Nephron (organoid): ENCODE data around the gene TUBGCP6.

Experiments used
- H3K27ac Mint-ChIP-seq, 3 experiments: 2 replicates each; pipeline ENCODE4 v1.8.0; 2020; ENCODE audit warnings: mixed read lengths in 3 of 3, mild to moderate bottlenecking in 2 of 3, moderate library complexity in 1 of 3
- H3K27me3 Mint-ChIP-seq: 2 replicates; pipeline ENCODE4 v1.8.0; 2021; ENCODE audit warnings: low read depth, mild to moderate bottlenecking, moderate library complexity, mixed read lengths
- H3K36me3 Mint-ChIP-seq: 2 replicates; pipeline ENCODE4 v1.8.0; 2020; ENCODE audit warnings: low read depth, mixed read lengths
- H3K4me1 Mint-ChIP-seq: 2 replicates; pipeline ENCODE4 v1.8.0; 2020; ENCODE audit warnings: mixed read lengths
- H3K4me3 Mint-ChIP-seq, 3 experiments: 2 replicates each; pipeline ENCODE4 v1.8.0; 2020; ENCODE audit warnings: mild to moderate bottlenecking in 3 of 3, mixed read lengths in 3 of 3, moderate library complexity in 2 of 3
- H3K9me3 Mint-ChIP-seq: 2 replicates; pipeline ENCODE4 v1.8.0; 2020; ENCODE audit warnings: mixed read lengths
- CTCF ChIP-seq, 3 experiments: fragments of 200-600 bp; sonication (generic); IDR thresholded peaks; one replicate each; pipeline ENCODE4 v1.5.0; 2021; ENCODE audit warnings: antibody characterized with exemption in 3 of 3; ENCODE audit not compliant: unreplicated experiment in 3 of 3

The TUBGCP6 gene

GRCh38 chr22:50251477-50252081 is 6.8 kb upstream of the TUBGCP6 start:
- Mint-ChIP-seq H3K27me3 (no peaks in the 10 kb centered on the region), H3K36me3 (no peaks in the 10 kb centered on the region), H3K4me1 (no peaks in the 10 kb centered on the region), H3K27ac (no peak overlapping the region), H3K4me3 (peak overlapping the region in 1 of 3 experiments; percentile 26), H3K9me3 (no peaks in the 10 kb centered on the region)
- TF ChIP-seq CTCF (IDR thresholded peaks at IDR 0.05; ENCODE audit: unreplicated experiment in 3 of 3) = no peak

GRCh38 chr22:50250555-50251476 is 6.0 kb upstream of the TUBGCP6 start, which contains the start of gene HDAC10:
HDAC10 (minus strand) TSS chr22:50251265; CDS start chr22:50251032, 233 bp downstream.
- H3K9me3 Mint-ChIP-seq = no peaks in the 10 kb centered on the region
- peak within 1 kb of the TSS; percentile 75 to 81 (median 78) for H3K4me3 Mint-ChIP-seq
- no peak for TF ChIP-seq CTCF (IDR thresholded peaks at IDR 0.05; ENCODE audit: unreplicated experiment in 3 of 3)
- H3K27me3 Mint-ChIP-seq = no peaks in the 10 kb centered on the region
- H3K27ac Mint-ChIP-seq = no peak within 1 kb of the TSS
- no peaks in the 10 kb centered on the region for H3K36me3 Mint-ChIP-seq
- H3K4me1 Mint-ChIP-seq = no peaks in the 10 kb centered on the region

- Mint-ChIP-seq H3K9me3 (no peaks in the 10 kb centered on the region), H3K36me3 (no peaks in the 10 kb centered on the region), H3K4me1 (no peaks in the 10 kb centered on the region), H3K4me3 (peak overlapping the region; percentile 75 to 77 (median 75)), H3K27me3 (no peaks in the 10 kb centered on the region), H3K27ac (no peak overlapping the region)
- TF ChIP-seq CTCF (IDR thresholded peaks at IDR 0.05; ENCODE audit: unreplicated experiment in 3 of 3) = no peak
Observed at GRCh38 chr22:50250249-50250554, 5.4 kb upstream of the TUBGCP6 start.

GRCh38 chr22:50249341-50250248 is 4.8 kb upstream of the TUBGCP6 start:
- no peak for TF ChIP-seq CTCF (IDR thresholded peaks at IDR 0.05; ENCODE audit: unreplicated experiment in 3 of 3)
- Mint-ChIP-seq H3K27me3 (no peaks in the 10 kb centered on the region), H3K36me3 (no peaks in the 10 kb centered on the region), H3K27ac (no peak overlapping the region), H3K4me3 (peak overlapping the region; percentile 75 to 77 (median 75)), H3K9me3 (no peaks in the 10 kb centered on the region), H3K4me1 (peaks cover 5% of the 10 kb centered on the region)

GRCh38 chr22:50248196-50249081 is 3.6 kb upstream of the TUBGCP6 start:
- peaks cover 5% of the 10 kb centered on the region for H3K4me1 Mint-ChIP-seq
- H3K4me3 Mint-ChIP-seq = peak overlapping the region; percentile 71 to 76 (median 74)
- no peaks in the 10 kb centered on the region for H3K27me3 Mint-ChIP-seq
- no peaks in the 10 kb centered on the region for H3K9me3 Mint-ChIP-seq
- no peaks in the 10 kb centered on the region for H3K36me3 Mint-ChIP-seq
- H3K27ac Mint-ChIP-seq = no peak overlapping the region
- no peak for TF ChIP-seq CTCF (IDR thresholded peaks at IDR 0.05; ENCODE audit: unreplicated experiment in 3 of 3)
